OCI-LY3 (cell line): ENCODE results near the gene TMEM255B.

ENCODE experiments used
- H2AFZ ChIP-seq: fragments of 200-600, 300-600 bp; shearing (Covaris generic); 2 replicates; pipeline ENCODE4 v1.6.0; 2014; ENCODE audit warnings: antibody characterized with exemption, low read depth, low read length
- H3K27ac ChIP-seq: fragments of 200-600, 300-600 bp; sonication (generic); 2 replicates; pipeline ENCODE4 v1.5.1; 2014; ENCODE audit warnings: mild to moderate bottlenecking, low read length, moderate library complexity, mixed read lengths
- H3K27me3 ChIP-seq: fragments of 200-600, 300-600 bp; sonication (generic); 2 replicates; pipeline ENCODE4 v1.6.1; 2014; ENCODE audit warnings: low read depth, low read length, mixed read lengths
- H3K36me3 ChIP-seq: fragments of 200-600, 300-600 bp; sonication (generic); replicated peaks from 2 replicates; pipeline ENCODE3; 2014; ENCODE audit warnings: low read depth, low read length, mixed read lengths
- H3K4me1 ChIP-seq: fragments of 300-600, 200-600 bp; sonication (generic); 2 replicates; pipeline ENCODE4 v1.6.1; 2014; ENCODE audit warnings: low read length, mixed read lengths
- H3K4me2 ChIP-seq: fragments of 200-600, 300-600 bp; sonication (generic); 2 replicates; pipeline ENCODE4 v1.6.1; 2014; ENCODE audit warnings: low read length, mixed read lengths
- H3K4me3 ChIP-seq: fragments of 300-600, 200-600 bp; sonication (generic); 2 replicates; pipeline ENCODE4 v1.5.1; 2014; ENCODE audit warnings: antibody characterized with exemption, mild to moderate bottlenecking, low read length, moderate library complexity
- H3K79me2 ChIP-seq: fragments of 300-600, 200-600 bp; shearing (Covaris generic); 2 replicates; pipeline ENCODE4 v1.6.1; 2014; ENCODE audit warnings: mild to moderate bottlenecking, low read length, mixed read lengths
- H3K9ac ChIP-seq: fragments of 300-600, 200-600 bp; shearing (Covaris generic); 2 replicates; pipeline ENCODE4 v1.6.0; 2014; ENCODE audit warnings: mild to moderate bottlenecking, low read length, moderate library complexity
- H3K9me3 ChIP-seq: fragments of 200-600, 300-600 bp; shearing (Covaris generic); 2 replicates; pipeline ENCODE4 v1.6.1; 2014; ENCODE audit warnings: low read length, mixed read lengths; ENCODE audit not compliant: insufficient read depth
- H4K20me1 ChIP-seq: fragments of 200-600, 300-600 bp; sonication (generic); 2 replicates; pipeline ENCODE4 v1.6.1; 2016; ENCODE audit warnings: low read length, mixed read lengths; ENCODE audit not compliant: insufficient read depth
- CTCF ChIP-seq: fragments of 200-600, 300-600 bp; sonication (generic); IDR thresholded peaks from 2 replicates; pipeline ENCODE4 v1.5.1; 2014; ENCODE audit warnings: antibody characterized with exemption, low read length, low read depth
- EZH2phosphoT487 ChIP-seq: fragments of 200-600 bp; shearing (Covaris generic); IDR thresholded peaks from 2 replicates; pipeline ENCODE4 v1.6.1; 2018; ENCODE audit warnings: antibody characterized with exemption, mixed run types, low read depth

The TMEM255B gene

GRCh38 chr13:113758651-113759524 is at the start of gene TMEM255B:
Gene TMEM255B (plus strand): TSS chr13:113759226. CDS start chr13:113759270, 44 bp downstream.
- Histone ChIP-seq H4K20me1 (no peaks in the 10 kb centered on the region), H3K4me2 (peak within 1 kb of the TSS; percentile 97), H3K9me3 (no peaks in the 10 kb centered on the region; the same call in 1 of the 2 replicates), H3K4me3 (peak within 1 kb of the TSS; percentile 90), H3K9ac (peak within 1 kb of the TSS; percentile 87), H3K36me3 (no peaks in the 10 kb centered on the region), H3K4me1 (peaks cover 7% of the 10 kb centered on the region), H3K79me2 (no peaks in the 10 kb centered on the region), H3K27ac (peak within 1 kb of the TSS; percentile 47), H2AFZ (peak within 1 kb of the TSS; percentile 87), H3K27me3 (peaks cover 36% of the 10 kb centered on the region)
- TF ChIP-seq EZH2phosphoT487 (no peak), CTCF (peak; percentile 26; the same call in 1 of the 2 replicates)

DNA sequence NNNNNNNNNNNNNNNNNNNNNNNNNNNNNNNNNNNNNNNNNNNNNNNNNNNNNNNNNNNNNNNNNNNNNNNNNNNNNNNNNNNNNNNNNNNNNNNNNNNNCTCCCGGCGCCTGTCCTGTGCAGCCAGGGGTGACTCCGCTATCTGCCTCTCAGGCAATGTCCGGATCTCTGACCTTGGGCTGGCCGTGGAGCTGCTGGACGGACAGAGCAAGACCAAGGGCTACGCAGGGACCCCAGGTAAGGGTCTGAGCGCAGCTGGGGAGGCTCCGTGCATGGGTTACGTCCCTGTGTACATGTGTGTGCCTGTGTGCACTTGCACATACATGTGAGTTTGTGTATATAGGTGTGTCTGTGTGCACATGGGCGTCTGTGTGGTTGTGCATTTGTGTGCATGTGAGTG is 36.1 kb upstream of the TMEM255B start:
- TF ChIP-seq EZH2phosphoT487 (no peak), CTCF (no peak)
- Histone ChIP-seq H3K9ac (no peak overlapping the region), H4K20me1 (no peaks in the 10 kb centered on the region), H2AFZ (no peak overlapping the region), H3K27me3 (no peaks in the 10 kb centered on the region), H3K4me3 (no peak overlapping the region), H3K9me3 (no peaks in the 10 kb centered on the region), H3K27ac (no peak overlapping the region), H3K4me1 (no peaks in the 10 kb centered on the region), H3K79me2 (no peaks in the 10 kb centered on the region), H3K4me2 (no peak overlapping the region), H3K36me3 (no peaks in the 10 kb centered on the region)

DNA sequence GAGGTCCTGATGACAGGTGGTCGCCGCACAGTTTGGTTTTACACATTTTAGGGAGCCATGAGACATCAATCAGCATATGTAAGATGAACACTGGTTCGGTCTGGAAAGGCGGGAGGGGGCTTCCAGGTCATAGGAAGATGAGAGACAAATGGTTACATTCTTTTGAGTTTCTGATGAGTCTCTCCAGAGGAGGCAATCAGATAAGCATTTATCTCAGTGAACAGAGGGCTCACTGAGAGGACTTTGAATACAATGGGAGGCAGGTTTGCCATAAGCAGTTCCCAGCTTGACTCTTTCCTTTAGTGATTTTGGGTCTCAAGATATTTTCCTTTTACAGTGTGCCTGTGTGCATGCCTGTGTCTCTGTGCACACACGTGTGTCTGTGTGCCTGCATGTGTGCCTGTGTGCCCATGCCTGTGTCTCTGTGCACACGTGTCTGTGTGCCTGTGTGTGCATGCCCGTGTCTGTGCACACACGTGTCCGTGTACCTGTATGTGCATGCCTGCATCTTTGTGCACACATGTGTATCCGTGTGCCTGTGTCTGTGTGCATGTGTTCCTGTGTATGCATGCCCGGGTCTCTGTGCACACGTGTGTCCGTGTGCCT is 35.5 kb upstream of the TMEM255B start:
- Histone ChIP-seq H3K79me2 (no peaks in the 10 kb centered on the region), H2AFZ (no peak overlapping the region), H3K9ac (no peak overlapping the region), H3K4me2 (no peak overlapping the region), H3K27me3 (no peaks in the 10 kb centered on the region), H3K4me1 (no peaks in the 10 kb centered on the region), H3K4me3 (no peak overlapping the region), H3K9me3 (no peaks in the 10 kb centered on the region), H3K36me3 (no peaks in the 10 kb centered on the region), H3K27ac (no peak overlapping the region), H4K20me1 (no peaks in the 10 kb centered on the region)
- TF ChIP-seq EZH2phosphoT487: no peak

DNA sequence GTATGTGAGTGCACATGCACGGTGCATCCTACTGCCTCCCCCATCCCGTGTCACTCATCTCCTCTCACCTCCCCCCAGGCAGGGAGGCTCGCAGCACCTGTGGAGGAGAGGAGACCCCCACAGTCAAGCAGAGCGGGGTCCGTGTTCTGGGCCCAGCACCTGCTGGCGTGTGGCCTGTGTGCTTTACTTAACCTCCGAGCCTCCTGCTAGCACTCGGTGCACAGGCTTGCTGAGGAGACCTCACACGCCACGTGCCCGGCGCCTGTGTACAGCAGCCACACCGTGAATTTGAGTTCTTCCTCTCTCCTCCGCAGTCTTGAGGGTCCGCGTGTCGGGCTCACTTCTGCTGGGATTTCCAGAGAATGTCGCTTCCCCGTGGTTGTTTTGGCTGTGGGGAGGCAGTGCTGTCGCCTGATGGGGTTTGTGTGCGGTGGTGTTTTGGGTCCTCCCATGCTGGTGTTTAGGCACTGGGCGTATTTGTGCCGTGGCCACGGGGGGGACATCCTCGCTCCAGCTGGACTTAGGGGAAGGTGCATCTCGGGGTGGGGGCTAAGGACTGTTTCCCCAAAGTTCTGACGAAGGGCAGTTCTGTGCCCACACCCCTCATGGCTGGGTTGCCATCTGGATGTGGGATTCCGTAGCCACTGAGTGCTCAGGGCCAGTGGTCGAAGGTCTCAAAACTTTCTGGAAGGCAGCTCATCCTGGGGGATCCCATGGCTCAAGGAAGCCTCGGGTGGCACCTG is 34.8 kb upstream of the TMEM255B start:
- no peaks in the 10 kb centered on the region for H3K36me3 ChIP-seq
- H3K79me2 ChIP-seq: no peaks in the 10 kb centered on the region
- no peaks in the 10 kb centered on the region for H3K27me3 ChIP-seq
- no peaks in the 10 kb centered on the region for H3K4me1 ChIP-seq
- H3K27ac ChIP-seq: no peak overlapping the region
- no peaks in the 10 kb centered on the region for H3K9me3 ChIP-seq
- no peak overlapping the region for H3K4me3 ChIP-seq
- TF ChIP-seq CTCF: no peak
- no peak for TF ChIP-seq EZH2phosphoT487
- H2AFZ ChIP-seq: no peak overlapping the region
- H3K9ac ChIP-seq: no peak overlapping the region
- H3K4me2 ChIP-seq: no peak overlapping the region
- H4K20me1 ChIP-seq: no peaks in the 10 kb centered on the region
